Mesodermal cell (in vitro differentiated cells): ENCODE results near the gene TSEN34.
A peak's percentile ranks its signal among the peaks of the same experiment; 100 is the strongest.
"Not testable (repeated sequence)": the region's sequence is repeated elsewhere in the genome, so short reads cannot be mapped to it uniquely, and the experiment has no call there.

Source experiments
- H3K27ac ChIP-seq: 2 replicates; pipeline ENCODE4 v1.7.0; 2013; ENCODE audit warnings: mild to moderate bottlenecking, low read depth, low read length, moderate library complexity; ENCODE audit not compliant: severe bottlenecking
- H3K36me3 ChIP-seq: 2 replicates; pipeline ENCODE4 v1.7.1; 2013; ENCODE audit warnings: mild to moderate bottlenecking, low read length, moderate library complexity; ENCODE audit not compliant: control insufficient read depth, insufficient read depth
- H3K4me1 ChIP-seq: one replicate; pipeline ENCODE4 v1.7.1; 2013; ENCODE audit warnings: mild to moderate bottlenecking, low read length; ENCODE audit not compliant: insufficient read depth, control insufficient read depth, poor library complexity, severe bottlenecking
- H3K4me3 ChIP-seq: 2 replicates; pipeline ENCODE4 v1.7.0; 2013; ENCODE audit warnings: low read length, control low read depth, mild to moderate bottlenecking; ENCODE audit not compliant: insufficient read depth, poor library complexity, severe bottlenecking; ENCODE audit errors: extremely low read depth
- H3K9me3 ChIP-seq: 2 replicates; pipeline ENCODE4 v1.7.1; 2013; ENCODE audit warnings: mild to moderate bottlenecking, low read length, moderate library complexity; ENCODE audit not compliant: control insufficient read depth
- WGBS, 2 experiments: methylation state at CpG; one replicate each; pipeline ENCODE4 v1.1.5; 2013; ENCODE audit warnings: missing lambda C conversion rate in 2 of 2; ENCODE audit not compliant: insufficient coverage in 2 of 2; 5-methylcytosine and 5-hydroxymethylcytosine counted together

TSEN34 gene

GRCh38 chr19:54188215-54188871, 2.8 kb upstream of the TSEN34 start:
- H3K9me3 ChIP-seq: no peaks in the 10 kb centered on the region
- H3K4me1 ChIP-seq: peaks cover 17% of the 10 kb centered on the region
- 23 to 28% methylated on average over 5 to 7 of the region's 12 CpGs for WGBS, 2 experiments
- peak overlapping the region; percentile 86 for H3K4me3 ChIP-seq
- peaks cover 50% of the 10 kb centered on the region for H3K36me3 ChIP-seq
- H3K27ac ChIP-seq: peak overlapping the region; percentile 99

- WGBS, 2 experiments: 0 to 1% methylated on average over 50 to 59 of the region's 64 CpGs
- Histone ChIP-seq H3K36me3 (peaks cover 51% of the 10 kb centered on the region), H3K27ac (peak within 1 kb of the TSS; percentile 99), H3K4me3 (peak within 1 kb of the TSS; percentile 86), H3K9me3 (no peaks in the 10 kb centered on the region), H3K4me1 (peaks cover 17% of the 10 kb centered on the region)
Measured at GRCh38 chr19:54189145-54189734, 1.9 kb upstream of the TSEN34 start, which contains the start of gene MBOAT7. Gene MBOAT7 (minus strand): TSS chr19:54189580. CDS start chr19:54188508, 1,072 bp downstream.

- 0% methylated on average over 48 to 65 of the region's 65 CpGs for WGBS, 2 experiments
- Histone ChIP-seq H3K36me3 (peaks cover 54% of the 10 kb centered on the region), H3K9me3 (no peaks in the 10 kb centered on the region), H3K4me3 (peak overlapping the region; percentile 86), H3K27ac (peak overlapping the region; percentile 99), H3K4me1 (peaks cover 17% of the 10 kb centered on the region)
Measured at GRCh38 chr19:54189735-54190502, 1.2 kb upstream of the TSEN34 start.

GRCh38 chr19:54190503-54191010, 551 bp upstream of the TSEN34 start:
- peak overlapping the region; percentile 70 for H3K4me3 ChIP-seq
- peaks cover 17% of the 10 kb centered on the region for H3K4me1 ChIP-seq
- peak overlapping the region; percentile 99 for H3K27ac ChIP-seq
- H3K9me3 ChIP-seq: no peaks in the 10 kb centered on the region
- 0 to 2% methylated on average over 47 to 53 of the region's 56 CpGs for WGBS, 2 experiments
- H3K36me3 ChIP-seq: peaks cover 54% of the 10 kb centered on the region

- H3K4me1 ChIP-seq: peaks cover 17% of the 10 kb centered on the region
- peak overlapping the region; percentile 70 for H3K4me3 ChIP-seq
- H3K36me3 ChIP-seq: peaks cover 47% of the 10 kb centered on the region
- H3K9me3 ChIP-seq: no peaks in the 10 kb centered on the region
- 66 to 68% methylated on average over 13 to 16 of the region's 19 CpGs for WGBS, 2 experiments
- peak overlapping the region; percentile 99 for H3K27ac ChIP-seq
Measured at GRCh38 chr19:54191811-54192453, 824 bp downstream of the TSEN34 start.

GRCh38 chr19:54193011-54193410, 1.9 kb downstream of the TSEN34 start:
- no peak overlapping the region for H3K4me3 ChIP-seq
- H3K9me3 ChIP-seq: no peaks in the 10 kb centered on the region
- peaks cover 44% of the 10 kb centered on the region for H3K36me3 ChIP-seq
- peaks cover 8% of the 10 kb centered on the region for H3K4me1 ChIP-seq
- H3K27ac ChIP-seq: no peak overlapping the region
- 91 to 97% methylated on average over 5 to 11 of the region's 11 CpGs for WGBS, 2 experiments

- H3K36me3 ChIP-seq: peaks cover 41% of the 10 kb centered on the region
- H3K4me1 ChIP-seq, H3K27ac ChIP-seq, H3K9me3 ChIP-seq, H3K4me3 ChIP-seq: not testable (repeated sequence)
- WGBS, 2 experiments: 90 to 97% methylated on average over 10 to 12 of the region's 12 CpGs
Measured at GRCh38 chr19:54194463-54194862, 3.4 kb downstream of the TSEN34 start.

- whole genome bisulfite sequencing, 2 experiments: 92% methylated on average over 4 of the region's 7 CpGs; no CpG with 5 or more reads in 1 of the 2 experiments
- H3K36me3 ChIP-seq: peaks cover 46% of the 10 kb centered on the region
Measured at GRCh38 chr19:54196536-54196935, 5.4 kb downstream of the TSEN34 start.

GRCh38 chr19:54197121-54197520, 6.0 kb downstream of the TSEN34 start:
- H3K36me3 ChIP-seq: peaks cover 52% of the 10 kb centered on the region
- H3K9me3 ChIP-seq: no peaks in the 10 kb centered on the region
- 90 to 100% methylated on average over 2 of the region's 3 CpGs for WGBS, 2 experiments
- H3K27ac ChIP-seq: no peak overlapping the region
- H3K4me1 ChIP-seq: peaks cover 11% of the 10 kb centered on the region
- no peak overlapping the region for H3K4me3 ChIP-seq

More at GRCh38 chr19:54196536-54196935, 5.4 kb downstream of the TSEN34 start:
- Histone ChIP-seq H3K27ac (no peak overlapping the region), H3K4me1 (peaks cover 8% of the 10 kb centered on the region), H3K9me3 (no peaks in the 10 kb centered on the region), H3K4me3 (no peak overlapping the region)

- 96% methylated on average over 13 to 14 of the region's 16 CpGs for WGBS, 2 experiments
- Histone ChIP-seq H3K36me3 (peaks cover 53% of the 10 kb centered on the region), H3K27ac (no peak overlapping the region), H3K9me3 (no peaks in the 10 kb centered on the region), H3K4me1 (peaks cover 19% of the 10 kb centered on the region), H3K4me3 (no peak overlapping the region)
Measured at GRCh38 chr19:54199401-54199800, 8.3 kb downstream of the TSEN34 start.
